HG02981 (cell line): ENCODE data around the gene LUZP2.

Source experiments
- ATAC-seq: cut with Tn5 transposase; IDR thresholded peaks from one replicate; pipeline ENCODE4 v1.9.1; 2021; ENCODE audit warnings: mild to moderate bottlenecking, moderate library complexity; ENCODE audit not compliant: unreplicated experiment

The LUZP2 gene

GRCh38 chr11:25065746-25066145 is 568.9 kb downstream of the LUZP2 start:
- ATAC-seq: no peak

- no peak for ATAC-seq
Measured at GRCh38 chr11:25066706-25067105, 569.9 kb downstream of the LUZP2 start.

GRCh38 chr11:25068451-25068850 is 571.6 kb downstream of the LUZP2 start:
- no peak for ATAC-seq

- ATAC-seq: no peak
Measured at GRCh38 chr11:25094085-25094802, 597.4 kb downstream of the LUZP2 start.

- ATAC-seq: no peak
Measured at GRCh38 chr11:25119416-25119815, 622.6 kb downstream of the LUZP2 start.
